Esophagus squamous epithelium (tissue), 5 donors: Measurements from ENCODE around the gene HOXC13. TPM values are rescaled to one million over a fixed set of nuclear protein-coding genes. Genes with fewer than 3 reads are reported as not detected.

Experiments used
- DNase-seq: peaks from one replicate; lab custom pipeline; 2025; lab: John Stamatoyannopoulos, UW
- H3K27ac ChIP-seq, 4 donors: fragments of 200-600 bp; sonication (generic); one replicate each; pipeline ENCODE4 v1.5.1; 2016 to 2019; ENCODE audit warnings: mild to moderate bottlenecking in 1 of 4
- H3K27me3 ChIP-seq, 4 donors: fragments of 200-600 bp; sonication (generic); 1 replicate in 3 of 4; 2 replicates in 1 of 4; pipeline versions ENCODE4 v1.5.1 to v1.6.0; 2017 to 2021; ENCODE audit warnings: antibody characterized with exemption in 1 of 4
- H3K36me3 ChIP-seq, 3 donors: fragments of 200-600 bp; sonication (generic); one replicate each; pipeline ENCODE4 v1.5.1; 2016 to 2019
- H3K4me1 ChIP-seq, 3 donors: fragments of 200-600 bp; sonication (generic); one replicate each; pipeline ENCODE4 v1.5.1; 2017 to 2019
- H3K4me3 ChIP-seq, 4 donors: fragments of 200-600 bp; sonication (generic); 1 replicate in 3 of 4; 2 replicates in 1 of 4; pipeline ENCODE4 v1.5.1; 2016 to 2019; ENCODE audit warnings: mild to moderate bottlenecking in 2 of 4, moderate library complexity in 1 of 4
- H3K9me3 ChIP-seq, 3 donors: fragments of 200-600 bp; sonication (generic); one replicate each; pipeline ENCODE4 v1.5.1; 2016 to 2019
- POLR2A ChIP-seq, 4 donors: fragments of 450-650 bp; IDR thresholded peaks; one replicate each; pipeline ENCODE4 v1.6.1; 2017; ENCODE audit warnings: antibody characterized with exemption in 4 of 4, mild to moderate bottlenecking in 4 of 4, moderate library complexity in 3 of 4
- WGBS, 2 donors: methylation state at CpG; one replicate each; pipeline ENCODE4 v1.1.5; 2018; 5-methylcytosine and 5-hydroxymethylcytosine counted together
- intact Hi-C: fragments of 100-400 bp; cut with DNase I; formaldehyde crosslinking; loops from one replicate; pipeline ENCODE4 v1.15.0; 2022
- total RNA-seq, 4 donors: library from RNA; depleted of rRNA; stranded (reverse); fragments of >200 nt; gene quantifications; one replicate each; pipeline ENCODE4 v1.1.0, GENCODE V29; 2016
- TF ChIP-seq, protein P1 (sequence below), 6 experiments: fragments of 450-650 bp in 4 of 6; fragments of 200-600 bp in 2 of 6; sonication (generic) in 2 of 6; IDR thresholded peaks; one replicate each; pipeline ENCODE4 v1.5.1; 2016 to 2019; ENCODE audit warnings: antibody characterized with exemption in 6 of 6, mild to moderate bottlenecking in 4 of 6, moderate library complexity in 4 of 6
- donor health status: DM: yes; HTN: yes; CAD: no.

The HOXC13 gene
- total RNA-seq, 4 donors from 2014 or later: 0.83 TPM; not detected in 3

DNA sequence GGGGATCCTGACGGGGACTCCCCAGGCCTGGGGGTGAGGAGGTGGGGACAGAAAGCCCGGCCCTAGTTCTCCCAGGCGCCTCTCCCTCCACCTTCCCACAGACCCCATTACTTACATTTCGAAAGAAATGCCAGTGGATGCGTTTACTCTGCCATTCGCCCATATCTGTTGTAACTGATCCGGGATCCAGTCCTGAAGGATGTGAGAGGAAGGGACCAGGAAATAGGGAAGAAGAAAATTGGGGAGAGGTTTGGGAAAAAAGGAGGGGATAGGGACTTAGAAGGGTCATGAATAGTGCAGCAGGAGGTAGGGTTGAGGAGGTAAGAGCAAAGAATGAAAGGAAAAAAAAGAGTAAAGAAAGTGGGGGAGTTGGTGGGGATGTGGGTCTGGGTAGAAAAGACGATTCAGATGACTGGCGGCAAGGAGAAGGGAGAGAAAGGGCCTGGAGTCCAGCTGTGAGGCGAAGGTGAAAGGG lies 17.2 kb downstream of the HOXC13 start:
- TF ChIP-seq, protein P1, sequence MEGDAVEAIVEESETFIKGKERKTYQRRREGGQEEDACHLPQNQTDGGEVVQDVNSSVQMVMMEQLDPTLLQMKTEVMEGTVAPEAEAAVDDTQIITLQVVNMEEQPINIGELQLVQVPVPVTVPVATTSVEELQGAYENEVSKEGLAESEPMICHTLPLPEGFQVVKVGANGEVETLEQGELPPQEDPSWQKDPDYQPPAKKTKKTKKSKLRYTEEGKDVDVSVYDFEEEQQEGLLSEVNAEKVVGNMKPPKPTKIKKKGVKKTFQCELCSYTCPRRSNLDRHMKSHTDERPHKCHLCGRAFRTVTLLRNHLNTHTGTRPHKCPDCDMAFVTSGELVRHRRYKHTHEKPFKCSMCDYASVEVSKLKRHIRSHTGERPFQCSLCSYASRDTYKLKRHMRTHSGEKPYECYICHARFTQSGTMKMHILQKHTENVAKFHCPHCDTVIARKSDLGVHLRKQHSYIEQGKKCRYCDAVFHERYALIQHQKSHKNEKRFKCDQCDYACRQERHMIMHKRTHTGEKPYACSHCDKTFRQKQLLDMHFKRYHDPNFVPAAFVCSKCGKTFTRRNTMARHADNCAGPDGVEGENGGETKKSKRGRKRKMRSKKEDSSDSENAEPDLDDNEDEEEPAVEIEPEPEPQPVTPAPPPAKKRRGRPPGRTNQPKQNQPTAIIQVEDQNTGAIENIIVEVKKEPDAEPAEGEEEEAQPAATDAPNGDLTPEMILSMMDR (IDR thresholded peaks at IDR 0.05): no peak
- no peak for TF ChIP-seq POLR2A (IDR thresholded peaks at IDR 0.05)
- DNase-seq: no peak
- Histone ChIP-seq H3K4me1 (peaks cover 5 to 54% (median 8%) of the 10 kb centered on the region in 3 donors), H3K9me3 (no peaks in the 10 kb centered on the region), H3K36me3 (no peaks in the 10 kb centered on the region), H3K27ac (no peak overlapping the region), H3K4me3 (no peak overlapping the region), H3K27me3 (peaks cover 46 to 100% (median 79%) of the 10 kb centered on the region in 4 donors)
- intact Hi-C loops: no loop called here
- 9% methylated on average over 9 to 10 of the region's 10 CpGs for WGBS, 2 donors

DNA sequence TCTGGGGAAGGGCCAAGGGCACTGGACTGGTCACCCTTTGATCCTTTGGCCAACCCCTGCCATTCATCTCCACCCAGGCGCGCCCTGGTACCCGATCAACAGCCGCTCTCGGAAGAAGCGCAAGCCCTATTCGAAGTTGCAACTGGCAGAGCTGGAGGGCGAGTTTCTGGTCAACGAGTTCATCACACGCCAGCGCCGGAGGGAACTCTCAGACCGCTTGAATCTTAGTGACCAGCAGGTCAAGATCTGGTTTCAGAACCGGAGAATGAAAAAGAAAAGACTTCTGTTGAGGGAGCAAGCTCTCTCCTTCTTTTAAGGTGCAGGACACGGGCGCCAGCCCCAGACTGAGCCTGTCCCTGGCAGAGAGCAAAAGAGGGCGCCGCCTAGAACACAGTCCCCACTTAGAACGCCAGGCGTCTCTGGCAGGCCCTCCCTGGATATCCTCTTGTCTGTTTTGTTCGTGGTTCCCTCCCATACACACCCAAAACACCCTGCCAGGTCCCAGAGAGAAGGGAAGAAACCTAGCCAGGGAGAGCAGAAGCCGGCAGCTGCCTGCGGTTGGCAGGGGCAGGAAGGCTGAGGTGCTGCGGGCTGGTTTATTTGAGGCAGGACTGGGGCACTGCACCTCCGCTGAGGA lies 17.7 kb downstream of the HOXC13 start:
- Histone ChIP-seq H3K27ac (no peak overlapping the region), H3K9me3 (no peaks in the 10 kb centered on the region), H3K36me3 (no peaks in the 10 kb centered on the region), H3K27me3 (peaks cover 43 to 100% (median 79%) of the 10 kb centered on the region in 4 donors), H3K4me1 (peaks cover 5 to 55% (median 11%) of the 10 kb centered on the region in 3 donors), H3K4me3 (no peak overlapping the region)
- WGBS, 2 donors: 12 to 14% methylated on average over 10 to 21 of the region's 25 CpGs
- intact Hi-C loops: no loop called here
- TF ChIP-seq POLR2A (IDR thresholded peaks at IDR 0.05): no peak
- TF ChIP-seq, protein P1 (IDR thresholded peaks at IDR 0.05): no peak
- DNase-seq: no peak

DNA sequence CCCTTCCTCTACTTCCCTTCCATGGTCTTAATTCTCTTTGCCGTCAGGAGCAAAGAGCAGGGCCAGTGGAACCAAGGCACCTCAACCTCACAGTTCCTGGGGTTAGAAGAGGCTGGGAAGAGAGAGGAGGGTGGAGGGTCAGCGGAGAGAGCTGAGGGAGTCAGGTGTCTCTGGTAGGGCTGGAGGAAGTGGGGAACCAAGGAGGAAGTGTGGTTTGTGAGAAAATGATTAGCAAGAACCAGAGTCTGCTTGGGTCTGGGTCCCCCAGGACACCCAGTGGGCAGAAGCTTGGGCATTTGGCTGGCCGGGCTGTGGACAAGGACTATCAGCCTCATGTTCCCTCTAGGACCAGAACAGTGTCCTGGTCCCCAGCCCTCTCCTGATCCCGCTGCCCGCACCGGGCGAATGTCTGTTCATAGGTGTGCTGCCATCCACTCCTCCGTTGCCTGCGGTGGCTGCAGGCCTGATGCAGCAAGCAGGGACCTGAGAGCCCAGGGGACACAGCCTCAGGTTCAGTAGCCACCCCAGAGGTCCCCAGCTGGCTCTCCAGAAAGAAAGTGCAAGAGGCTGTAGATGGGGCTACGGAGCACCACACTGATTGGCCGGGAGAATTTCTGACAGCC lies 18.4 kb downstream of the HOXC13 start:
- no peak overlapping the region for H3K4me3 ChIP-seq
- H3K36me3 ChIP-seq: no peaks in the 10 kb centered on the region
- H3K4me1 ChIP-seq: peaks cover 5 to 53% (median 11%) of the 10 kb centered on the region in 3 donors
- TF ChIP-seq, protein P1 (IDR thresholded peaks at IDR 0.05): no peak
- TF ChIP-seq POLR2A (IDR thresholded peaks at IDR 0.05): no peak
- no peak overlapping the region for H3K27ac ChIP-seq
- no peaks in the 10 kb centered on the region for H3K9me3 ChIP-seq
- 5 to 14% methylated on average over 4 of the region's 11 CpGs for WGBS, 2 donors
- intact Hi-C loops: no loop called here
- H3K27me3 ChIP-seq: peaks cover 41 to 100% (median 78%) of the 10 kb centered on the region in 4 donors
- no peak for DNase-seq

DNA sequence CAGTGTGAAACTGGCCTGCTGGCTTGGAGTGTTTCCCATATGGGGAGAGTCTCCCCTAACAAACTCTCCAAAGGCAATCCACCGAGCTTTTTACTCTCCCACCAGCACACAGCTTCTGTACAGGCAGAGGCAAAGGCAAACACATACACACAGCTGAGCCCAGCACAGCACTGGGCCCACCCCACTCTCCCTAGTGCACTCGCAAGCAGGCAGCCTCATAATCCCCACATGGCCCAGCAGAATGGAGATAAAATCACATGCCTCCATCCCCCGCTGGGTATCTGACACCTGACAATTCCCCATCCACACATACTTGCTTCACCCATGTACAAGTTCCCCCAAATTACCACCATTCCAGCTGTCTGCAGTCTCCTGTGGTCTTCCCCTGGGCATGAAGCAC lies 19.5 kb downstream of the HOXC13 start:
- TF ChIP-seq, protein P1 (IDR thresholded peaks at IDR 0.05): no peak
- TF ChIP-seq POLR2A (IDR thresholded peaks at IDR 0.05): no peak
- no peaks in the 10 kb centered on the region for H3K9me3 ChIP-seq
- no peak overlapping the region for H3K27ac ChIP-seq
- H3K27me3 ChIP-seq: peaks cover 35 to 100% (median 76%) of the 10 kb centered on the region in 4 donors
- H3K36me3 ChIP-seq: no peaks in the 10 kb centered on the region
- no peak overlapping the region for H3K4me3 ChIP-seq
- H3K4me1 ChIP-seq: peaks cover 5 to 43% (median 8%) of the 10 kb centered on the region in 3 donors
- no peak for DNase-seq
- 26 to 28% methylated on average over 2 to 3 of the region's 3 CpGs for WGBS, 2 donors
- intact Hi-C loops: no loop called here

DNA sequence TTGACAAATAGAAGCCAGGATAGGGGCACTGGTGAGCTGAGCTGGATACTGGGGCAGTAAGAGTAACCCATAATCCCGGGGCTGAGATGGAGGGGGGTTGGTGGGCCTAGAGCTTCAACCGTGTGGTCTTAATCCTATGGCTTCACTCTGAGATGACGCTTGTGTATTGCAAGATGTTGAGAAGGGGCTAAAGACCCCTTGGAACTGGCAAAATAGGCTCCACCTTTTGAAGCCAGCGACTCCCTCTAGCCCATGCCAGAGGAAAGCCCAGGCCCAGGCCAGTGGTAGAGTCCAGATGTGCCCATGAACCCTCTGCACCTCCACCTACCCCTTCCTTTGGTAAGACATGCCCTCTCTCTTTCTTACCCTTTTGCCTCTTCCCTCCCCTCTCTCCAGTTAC lies 20.7 kb downstream of the HOXC13 start:
- Histone ChIP-seq H3K36me3 (no peaks in the 10 kb centered on the region), H3K27ac (no peak overlapping the region), H3K9me3 (no peaks in the 10 kb centered on the region), H3K27me3 (peaks cover 34 to 100% (median 78%) of the 10 kb centered on the region in 4 donors), H3K4me3 (no peak overlapping the region), H3K4me1 (peaks cover 5 to 48% (median 6%) of the 10 kb centered on the region in 3 donors)
- intact Hi-C loops: no loop called here
- no peak for TF ChIP-seq POLR2A (IDR thresholded peaks at IDR 0.05)
- TF ChIP-seq, protein P1 (IDR thresholded peaks at IDR 0.05): no peak
- WGBS, 2 donors: 10 to 16% methylated on average over 4 of the region's 4 CpGs
- DNase-seq: no peak
